B cell (primary cell): ENCODE results near the gene ATF7IP2.

Experiments used
- EZH2 ChIP-seq: IDR thresholded peaks from 2 replicates; pipeline ENCODE4 v1.6.1; 2012; ENCODE audit warnings: borderline replicate concordance, low read depth, mild to moderate bottlenecking, moderate library complexity, low read length; ENCODE audit not compliant: insufficient read depth, poor library complexity, severe bottlenecking
- TF ChIP-seq, protein P1 (sequence below): fragments of 200-600 bp; IDR thresholded peaks from one replicate; pipeline ENCODE4 v1.8.0; 2022; ENCODE audit warnings: antibody characterized with exemption, mild to moderate bottlenecking

DNA sequence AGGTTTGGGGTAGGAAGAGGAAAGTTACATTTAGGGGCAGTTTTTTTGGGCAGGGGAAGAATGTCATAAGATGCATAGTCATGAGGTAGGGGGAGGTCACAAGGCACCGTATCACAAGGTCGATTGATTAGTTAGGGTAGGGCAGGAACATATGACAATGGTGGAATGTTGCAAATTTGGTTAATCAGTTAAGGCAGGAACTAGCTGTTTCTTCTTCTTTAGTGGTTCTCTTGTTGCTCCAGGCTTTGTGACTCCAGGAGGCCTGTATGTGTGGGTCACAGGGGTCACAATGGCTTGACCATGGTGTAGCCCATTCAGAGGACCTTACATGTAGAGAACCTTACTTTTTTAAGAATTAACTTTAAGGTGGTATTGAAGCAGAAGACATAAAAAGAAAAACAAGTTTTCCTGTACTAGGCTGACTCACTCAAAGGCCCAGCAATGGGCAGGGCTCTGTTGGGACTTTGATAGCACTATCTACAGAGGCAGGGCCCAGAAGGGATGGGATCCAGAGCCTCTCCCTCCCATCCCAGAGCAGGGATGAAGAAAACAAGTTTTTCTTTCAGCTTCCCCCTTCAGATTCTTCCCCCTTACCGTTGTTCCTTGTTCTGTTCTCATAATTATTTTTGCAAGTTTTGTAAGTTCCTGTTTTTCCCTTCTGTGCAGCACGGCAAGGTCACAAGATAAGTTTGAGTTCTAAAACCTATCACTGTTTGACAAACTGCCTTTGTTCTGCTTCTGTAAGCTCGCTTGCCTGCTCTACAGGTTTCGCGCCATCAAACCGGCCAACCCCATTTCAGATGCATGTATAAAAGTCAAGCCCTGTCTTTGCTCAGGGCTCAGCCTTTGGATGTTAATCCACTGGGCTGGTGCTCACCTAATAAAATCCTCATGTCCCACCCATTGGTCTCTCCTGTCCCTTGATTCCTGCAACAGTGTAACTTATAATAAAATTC is 45.8 kb upstream of the ATF7IP2 start:
- TF ChIP-seq, protein P1, sequence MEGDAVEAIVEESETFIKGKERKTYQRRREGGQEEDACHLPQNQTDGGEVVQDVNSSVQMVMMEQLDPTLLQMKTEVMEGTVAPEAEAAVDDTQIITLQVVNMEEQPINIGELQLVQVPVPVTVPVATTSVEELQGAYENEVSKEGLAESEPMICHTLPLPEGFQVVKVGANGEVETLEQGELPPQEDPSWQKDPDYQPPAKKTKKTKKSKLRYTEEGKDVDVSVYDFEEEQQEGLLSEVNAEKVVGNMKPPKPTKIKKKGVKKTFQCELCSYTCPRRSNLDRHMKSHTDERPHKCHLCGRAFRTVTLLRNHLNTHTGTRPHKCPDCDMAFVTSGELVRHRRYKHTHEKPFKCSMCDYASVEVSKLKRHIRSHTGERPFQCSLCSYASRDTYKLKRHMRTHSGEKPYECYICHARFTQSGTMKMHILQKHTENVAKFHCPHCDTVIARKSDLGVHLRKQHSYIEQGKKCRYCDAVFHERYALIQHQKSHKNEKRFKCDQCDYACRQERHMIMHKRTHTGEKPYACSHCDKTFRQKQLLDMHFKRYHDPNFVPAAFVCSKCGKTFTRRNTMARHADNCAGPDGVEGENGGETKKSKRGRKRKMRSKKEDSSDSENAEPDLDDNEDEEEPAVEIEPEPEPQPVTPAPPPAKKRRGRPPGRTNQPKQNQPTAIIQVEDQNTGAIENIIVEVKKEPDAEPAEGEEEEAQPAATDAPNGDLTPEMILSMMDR: no peak
- no peak for TF ChIP-seq EZH2
